CD4-positive, alpha-beta T cell treated with Interleukin-17A for 1 hour (primary cell): ENCODE data around the gene DQX1.
A peak's percentile ranks its signal among the peaks of the same experiment; 100 is the strongest.

Experiments used
- DNase-seq: peaks from one replicate; pipeline ENCODE4 v3.0.0-alpha.2; 2020

The DQX1 gene

DNA sequence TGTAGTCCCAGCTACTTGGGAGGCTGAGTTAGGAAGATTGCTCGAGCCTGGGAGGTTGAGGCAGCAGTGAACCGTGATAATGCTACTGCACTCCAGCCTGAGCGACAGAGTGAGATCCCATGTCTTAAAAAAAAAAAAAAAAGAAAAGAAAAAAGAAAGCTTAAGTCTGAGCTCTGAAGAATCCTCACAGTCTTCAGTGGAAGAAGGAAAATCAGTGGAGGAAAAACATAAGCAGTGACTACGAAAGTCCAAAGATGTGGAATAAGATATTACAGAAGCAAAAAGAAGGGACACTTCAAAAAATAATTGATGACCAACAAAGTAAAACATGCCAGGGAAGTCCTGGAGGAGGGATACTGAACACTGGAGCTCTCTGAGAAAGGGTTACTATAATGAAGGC lies 15.8 kb downstream of the DQX1 start:
- no peak for DNase-seq

DNA sequence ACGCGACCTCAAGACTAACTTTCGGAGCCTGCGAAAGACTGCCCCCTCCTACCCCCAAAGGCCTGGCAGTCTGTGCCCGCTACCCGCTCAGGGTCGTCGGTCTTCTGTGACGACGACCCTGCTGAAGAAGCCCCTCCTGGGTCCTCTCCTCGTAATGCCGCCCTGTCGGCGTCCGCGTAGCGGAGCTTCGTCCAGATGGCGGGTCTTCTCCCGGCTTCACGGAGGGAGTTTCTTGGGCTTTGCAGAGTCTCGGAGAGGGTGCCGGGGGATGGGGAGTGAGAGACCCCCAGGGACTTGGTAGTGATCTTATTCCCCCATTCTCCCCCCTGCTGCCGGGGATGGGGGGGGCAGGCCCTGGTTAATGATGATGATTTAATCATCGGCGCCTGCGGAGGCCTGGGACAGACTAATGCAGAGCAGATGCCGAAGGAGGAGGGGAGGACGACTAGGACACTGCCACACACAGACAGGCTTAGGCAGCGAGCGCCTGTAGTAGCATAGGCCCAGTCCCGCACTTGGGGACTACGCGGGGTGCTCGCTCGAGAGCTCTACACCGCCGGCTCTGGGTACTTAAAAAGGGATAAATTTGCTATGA lies 18.0 kb downstream of the DQX1 start:
- no peak for DNase-seq

GRCh38 chr2:74507145-74507925 lies 18.7 kb downstream of the DQX1 start, which contains the start of gene PCGF1:
Gene PCGF1, minus strand, starts transcription at chr2:74507695. Its CDS starts 27 bp downstream, at chr2:74507668.
- DNase-seq: peak; percentile 98

GRCh38 chr2:74505448-74506246 lies 20.4 kb downstream of the DQX1 start:
- DNase-seq: no peak

- DNase-seq: no peak
These were observed 21.4 kb downstream of the DQX1 start for GRCh38 chr2:74504591-74504990.

DNA sequence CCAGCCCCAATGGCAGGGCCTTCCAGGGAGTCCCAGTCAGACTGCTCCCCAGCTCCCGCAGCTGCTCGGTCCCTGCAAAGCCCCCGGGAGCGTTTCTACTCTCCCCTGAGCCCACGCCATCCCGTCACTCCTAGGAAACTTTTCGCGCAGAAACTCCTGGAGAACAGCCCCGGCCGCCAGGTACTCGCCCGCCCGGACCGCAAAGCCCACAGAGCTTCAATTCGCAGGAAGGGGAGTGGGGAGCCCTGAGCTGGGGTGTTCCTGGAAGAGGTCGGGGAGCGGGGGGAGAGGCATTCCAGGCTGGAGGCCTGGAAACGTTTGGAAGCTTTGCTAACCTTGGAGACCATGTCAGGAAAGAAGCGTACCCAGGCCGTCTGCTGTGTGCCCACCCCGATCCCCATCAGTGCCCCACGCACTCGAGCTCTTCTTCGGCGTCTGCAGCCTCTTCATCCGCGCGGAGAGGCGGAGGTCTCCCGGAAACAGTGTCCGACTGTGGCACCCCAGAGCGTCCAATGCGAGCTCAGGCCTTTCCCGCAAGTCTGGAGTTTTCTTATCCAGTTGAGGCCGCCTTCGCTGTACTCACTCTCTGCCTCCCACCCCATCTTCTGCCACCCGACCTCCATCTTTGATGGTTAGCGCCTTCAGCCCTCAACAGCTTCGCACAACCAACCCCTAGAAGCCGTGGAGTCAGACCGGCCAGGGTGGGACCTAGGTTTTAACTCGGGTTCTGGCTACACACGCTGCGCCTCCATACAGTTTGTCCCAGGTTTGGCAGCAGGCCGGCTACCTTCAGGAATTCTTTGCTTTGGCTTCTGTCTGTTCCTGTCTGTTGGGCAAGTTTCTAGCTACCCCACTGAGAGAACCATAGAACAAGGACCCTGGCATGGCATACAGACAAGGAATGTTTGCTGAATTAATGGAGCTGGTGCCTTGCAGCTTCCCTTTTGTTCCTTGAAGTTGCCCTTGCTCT lies 22.2 kb downstream of the DQX1 start:
- DNase-seq: no peak

GRCh38 chr2:74502720-74503505 lies 23.1 kb downstream of the DQX1 start:
- peak; percentile 48 for DNase-seq

GRCh38 chr2:74502147-74502719 lies 23.8 kb downstream of the DQX1 start:
- DNase-seq: no peak

GRCh38 chr2:74501335-74502071 lies 24.5 kb downstream of the DQX1 start:
- no peak for DNase-seq

GRCh38 chr2:74500578-74500946 lies 25.5 kb downstream of the DQX1 start:
- DNase-seq: no peak

DNA sequence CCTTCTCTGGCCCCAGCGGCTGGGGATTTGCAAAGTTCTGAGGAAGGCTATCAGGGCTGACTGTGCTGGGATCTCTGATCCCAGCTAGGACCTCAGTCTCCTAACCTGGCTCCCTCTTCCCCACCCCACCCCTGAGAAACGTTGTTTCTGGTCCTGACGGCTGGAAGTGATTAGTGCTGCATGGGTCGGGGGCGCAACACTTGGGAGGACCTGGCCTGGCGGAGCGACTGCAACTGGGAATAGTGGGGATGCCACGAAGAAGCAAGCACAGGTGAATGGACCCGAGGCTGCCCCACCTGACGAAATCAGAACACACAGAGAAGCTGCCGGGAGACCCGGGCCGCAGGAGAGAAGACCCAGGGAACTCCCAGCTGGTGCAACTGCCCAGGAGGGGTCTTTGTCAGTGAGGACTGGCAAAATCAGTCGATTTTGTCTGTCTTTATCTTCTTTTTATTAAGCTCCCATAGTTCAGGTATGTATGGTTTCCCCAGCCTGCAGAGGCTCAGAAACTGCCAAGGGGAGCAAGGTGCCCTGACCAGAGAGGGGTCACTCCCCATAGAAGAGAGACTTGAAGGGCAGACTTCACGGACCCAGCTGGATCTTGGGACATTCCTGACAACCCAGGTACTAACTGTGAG lies 26.0 kb downstream of the DQX1 start:
- DNase-seq: no peak

DNA sequence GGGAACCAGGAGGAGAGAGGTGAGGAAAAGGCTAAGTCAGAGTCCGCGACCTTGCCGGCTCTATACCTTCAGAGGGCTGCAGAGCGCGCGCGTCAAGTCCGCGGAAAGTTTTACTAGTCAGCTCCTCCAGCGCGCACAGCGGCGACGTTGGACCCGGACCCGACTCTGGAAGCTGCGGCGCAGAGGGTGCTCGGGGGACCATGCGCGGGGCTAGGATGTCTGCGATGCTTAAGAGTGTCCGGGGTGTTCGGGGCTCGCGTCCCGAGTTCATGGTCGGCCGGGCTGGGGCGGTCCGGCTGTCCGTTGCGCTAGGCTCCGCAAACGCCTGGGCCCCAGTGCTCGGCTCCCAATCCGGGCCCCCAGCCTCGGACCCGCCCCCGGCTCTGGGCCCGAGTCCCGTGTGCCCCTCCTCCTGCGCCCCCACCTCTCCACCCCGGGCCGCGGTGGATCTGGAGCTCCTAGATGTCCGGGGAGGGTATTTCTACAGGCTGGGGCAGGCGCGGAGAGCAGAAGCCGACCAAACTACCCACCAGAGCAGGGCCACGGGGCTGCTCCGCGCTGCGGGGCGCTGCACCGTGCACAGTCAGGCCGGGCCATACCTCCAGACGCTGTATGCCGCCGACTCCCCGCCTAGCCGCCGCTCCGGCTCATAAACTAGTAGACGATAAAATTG lies 26.6 kb downstream of the DQX1 start, which contains the start of gene LBX2:
Gene LBX2, minus strand, starts transcription at position 337 of the 673 bp plus-strand sequence. Its CDS starts 66 bp downstream, at position 271.
- no peak for DNase-seq

- no peak for DNase-seq
These were observed 27.3 kb downstream of the DQX1 start for GRCh38 chr2:74498500-74499266.

- DNase-seq: peak; percentile 22
These were observed 28.1 kb downstream of the DQX1 start for GRCh38 chr2:74497777-74498499.

DNA sequence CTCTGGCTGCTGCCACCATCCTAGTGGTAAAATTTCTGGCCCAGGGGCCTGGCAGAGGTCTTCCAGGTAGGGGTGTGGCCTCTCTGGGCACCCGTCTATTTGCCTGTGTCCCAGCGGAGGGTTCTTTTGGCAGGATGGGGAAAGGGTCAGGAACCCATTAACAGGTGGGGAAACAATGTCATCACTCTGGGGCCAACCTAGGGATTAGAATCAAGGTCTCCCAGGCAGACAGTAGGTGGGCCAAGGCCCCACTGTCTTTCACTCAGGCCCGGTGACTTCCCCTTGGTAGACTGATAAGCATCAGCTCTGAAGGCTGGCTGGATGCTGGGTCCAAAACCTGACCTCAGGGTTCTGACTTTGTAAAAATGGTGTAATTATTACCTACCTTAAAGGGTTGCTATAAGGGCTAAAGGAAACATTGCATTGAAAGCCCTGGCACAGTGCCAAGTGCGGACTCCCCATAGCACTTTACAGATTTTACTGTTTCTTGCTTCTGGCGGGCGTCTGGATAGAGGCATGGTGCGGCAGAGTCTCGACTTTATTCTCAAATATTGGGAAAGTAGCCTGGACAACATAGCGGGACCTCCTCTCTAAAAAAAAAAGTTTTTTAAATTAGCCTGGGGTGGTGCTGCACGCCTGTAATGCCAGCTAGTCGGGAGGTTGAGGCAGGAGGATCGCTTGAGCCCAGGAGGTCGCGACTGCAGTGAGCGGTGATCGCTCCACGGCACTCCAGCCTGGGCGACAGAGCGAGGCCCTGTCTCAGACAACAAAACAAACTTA lies 28.8 kb downstream of the DQX1 start:
- DNase-seq: no peak

GRCh38 chr2:74495440-74495839 lies 30.6 kb downstream of the DQX1 start:
- no peak for DNase-seq

DNA sequence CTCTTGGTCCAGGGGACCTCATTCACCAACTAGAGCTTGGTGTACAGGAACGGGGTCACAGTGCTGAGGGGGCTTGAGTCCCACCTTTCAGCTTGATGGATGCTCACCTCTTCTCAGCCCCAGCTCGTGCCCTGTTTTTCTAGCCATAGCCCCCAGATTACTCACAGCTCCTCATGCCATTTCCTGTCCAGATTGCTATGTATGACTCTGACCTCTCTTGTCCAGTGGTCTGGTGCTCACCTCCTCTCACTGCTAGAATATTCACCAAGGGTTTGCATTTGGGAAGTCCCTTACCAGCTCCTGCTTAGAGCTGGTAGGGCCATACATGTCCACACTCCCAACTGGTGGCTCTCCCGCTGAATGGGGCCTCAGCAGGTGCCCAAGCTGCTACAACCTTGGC lies 32.5 kb downstream of the DQX1 start:
- DNase-seq: no peak
